HepG2 (cell line): ENCODE results near the gene SF3B2. TPM values are rescaled to one million over a fixed set of nuclear protein-coding genes. Genes with fewer than 3 reads are reported as not detected.

Experiments
- ATAC-seq: fragments of 200-7000 bp; cut with Tn5 transposase; 3 replicates; pipeline ENCODE4 v1.9.1; 2020; ENCODE audit warnings: mild to moderate bottlenecking, moderate library complexity
- BruUV-seq: library from RNA; stranded (reverse); fragments of 400-500 nt; replicated peaks from 2 replicates; lab custom pipeline; 2021; lab: Mats Ljungman, UMichigan
- CTCF ChIA-PET: fragments of 300-600 bp; formaldehyde crosslinking; extraction: SDS; loops from one replicate; lab custom pipeline; 2021; ENCODE audit warnings: low total read pairs, inconsistent platforms, low intra/inter-chr PET ratio; lab: Yijun Ruan, JAX
- POLR2A ChIA-PET: fragments of 350-600 bp; sonication (Branson Sonifier 250); formaldehyde crosslinking; loops from one replicate; lab custom pipeline; 2020; ENCODE audit warnings: antibody characterized with exemption, inconsistent platforms; lab: Yijun Ruan, JAX
- DNase-seq: peaks from one replicate; pipeline ENCODE4 v3.0.0-alpha.2; 2015; ENCODE audit warnings: low spot score
- FAIRE-seq: peaks from 3 replicates; lab custom pipeline; 2011; peaks lifted over from hg19 to GRCh38; lab: Jason Lieb, UNC
- H2AFZ ChIP-seq: one replicate; pipeline ENCODE4 v1.6.1; 2011; ENCODE audit warnings: low read length, inconsistent platforms
- H3K27ac ChIP-seq: fragments of 300-600 bp; 3 replicates; pipeline ENCODE4 v1.8.0; 2011; ENCODE audit warnings: mixed run types, mild to moderate bottlenecking, mixed read lengths, low read length, inconsistent platforms; ENCODE audit not compliant: insufficient read depth; ENCODE audit errors: extremely low read length
- H3K27me3 ChIP-seq, 2 experiments: fragments of 200-600 bp in 1 of 2; 2 replicates in 1 of 2; 3 replicates in 1 of 2; pipeline versions ENCODE4 v1.6.0 to v1.8.0; 2011; ENCODE audit warnings: low read length in 2 of 2, mild to moderate bottlenecking in 2 of 2, moderate library complexity in 2 of 2, inconsistent platforms in 1 of 2; ENCODE audit not compliant: insufficient read depth in 2 of 2, control insufficient read depth in 1 of 2
- H3K36me3 ChIP-seq, 2 experiments: fragments of 200-600 bp in 1 of 2; replicated peaks in 1 of 2; 2 replicates in 1 of 2; 3 replicates in 1 of 2; pipeline versions ENCODE4 v1.5.1 to v1.8.0; 2011; ENCODE audit warnings: low read length in 2 of 2, inconsistent platforms in 1 of 2; ENCODE audit not compliant: insufficient read depth in 2 of 2, control insufficient read depth in 1 of 2
- H3K4me1 ChIP-seq: 2 replicates; pipeline ENCODE4 v1.5.1; 2012; ENCODE audit warnings: low read length, inconsistent platforms; ENCODE audit not compliant: insufficient read depth
- H3K4me2 ChIP-seq: 2 replicates; pipeline ENCODE4 v1.6.0; 2011; ENCODE audit warnings: low read depth, low read length, inconsistent platforms
- H3K4me3 ChIP-seq, 3 experiments: fragments of 200-600 bp in 1 of 3; sonication (generic), shearing (Covaris generic) in 1 of 3; replicated peaks in 1 of 3; 2 replicates each; pipeline ENCODE4 v1.5.1; 2011 to 2016; ENCODE audit warnings: low read length in 3 of 3, inconsistent platforms in 2 of 3, low read depth in 2 of 3, mild to moderate bottlenecking in 2 of 3, control low read depth in 1 of 3, mixed read lengths in 1 of 3; ENCODE audit not compliant: insufficient read depth in 1 of 3
- H3K79me2 ChIP-seq: one replicate; pipeline ENCODE4 v1.6.1; 2011; ENCODE audit warnings: low read length, inconsistent platforms; ENCODE audit not compliant: insufficient read depth
- H3K9ac ChIP-seq: 2 replicates; pipeline ENCODE4 v1.6.0; 2011; ENCODE audit warnings: mild to moderate bottlenecking, low read depth, low read length, inconsistent platforms; ENCODE audit not compliant: insufficient read depth
- H3K9me3 ChIP-seq: 2 replicates; pipeline ENCODE4 v1.5.1; 2012; ENCODE audit warnings: mild to moderate bottlenecking, low read length
- H4K20me1 ChIP-seq: 2 replicates; pipeline ENCODE4 v1.6.0; 2011; ENCODE audit warnings: inconsistent platforms, mild to moderate bottlenecking, low read length, moderate library complexity; ENCODE audit not compliant: insufficient read depth
- KAT8 ChIP-seq: IDR thresholded peaks from 2 replicates; pipeline ENCODE4 v1.6.1; 2016; ENCODE audit warnings: missing genetic modification reagents, missing compliant biosample characterization
- PAXIP1 ChIP-seq: sonication (generic); formaldehyde crosslinking; conservative IDR thresholded peaks from 2 replicates; pipeline ENCODE4 v1.4.0; 2020; ENCODE audit warnings: mild to moderate bottlenecking, missing genetic modification reagents, moderate library complexity
- ZNF451 ChIP-seq: sonication (generic); formaldehyde crosslinking; IDR thresholded peaks from 2 replicates; pipeline ENCODE4 v1.5.0; 2020; ENCODE audit warnings: mild to moderate bottlenecking, missing genetic modification reagents
- ZNF777 ChIP-seq: sonication (generic); formaldehyde crosslinking; IDR thresholded peaks from 2 replicates; pipeline ENCODE4 v1.4.0; 2020; ENCODE audit warnings: missing genetic modification reagents
- WGBS: methylation state at CpG from one replicate; pipeline ENCODE4 v1.1.6; 2017; ENCODE audit warnings: low lambda C conversion rate; 5-methylcytosine and 5-hydroxymethylcytosine counted together
- in situ Hi-C: cut with HindIII; loops from 2 replicates; pipeline ENCODE4 v1.10.0; 2017; ENCODE audit warnings: low pct_unique_long_range_greater_than_20kb; ENCODE audit not compliant: extremely low pct_ligation_motif_present
- intact Hi-C: fragments of 100-400 bp; cut with micrococcal nuclease; formaldehyde crosslinking; loops from one replicate; pipeline ENCODE4 v1.10.0; 2022; ENCODE audit not compliant: unreplicated experiment
- polyA plus RNA-seq, 8 experiments: library from polyadenylated mRNA; depleted of rRNA in 3 of 8; stranded (reverse) in 7 of 8; unstranded in 1 of 8; fragments of >200 nt; fragmentation: Illumina TruSeq in 4 of 8; extraction: Trizol in 4 of 8; gene quantifications; 2 replicates each; pipeline versions ENCODE4 v1.2.1 to v1.2.3, GENCODE V29; 2011 to 2016; ENCODE audit warnings: low read depth in 4 of 8, missing spikeins in 1 of 8, mixed read lengths in 1 of 8; ENCODE audit not compliant: insufficient read depth in 1 of 8
- total RNA-seq, 5 experiments: library from RNA; depleted of rRNA; stranded (reverse); fragments of >200 nt; fragmentation: Illumina TruSeq; extraction: Trizol; gene quantifications; 2 replicates each; pipeline ENCODE4 v1.2.3, GENCODE V29; 2016; ENCODE audit warnings: low read depth in 1 of 5
- TF ChIP-seq, protein P1 (sequence below): fragments of 450-650 bp; IDR thresholded peaks from 2 replicates; pipeline ENCODE4 v1.6.1; 2016
- TF ChIP-seq, protein P2 (sequence below): sonication (generic); formaldehyde crosslinking; IDR thresholded peaks from 2 replicates; pipeline ENCODE4 v1.8.0; 2022; ENCODE audit warnings: mild to moderate bottlenecking, missing genetic modification reagents; ENCODE audit not compliant: insufficient replicate concordance
- TF ChIP-seq, protein P3 (sequence below): sonication (generic); formaldehyde crosslinking; IDR thresholded peaks from 2 replicates; pipeline ENCODE4 v1.5.1; 2020; ENCODE audit warnings: missing genetic modification reagents, mild to moderate bottlenecking, borderline replicate concordance
- TF ChIP-seq, protein P4 (sequence below): sonication (generic); formaldehyde crosslinking; IDR thresholded peaks from 2 replicates; pipeline ENCODE4 v1.5.0; 2020; ENCODE audit warnings: missing genetic modification reagents

The SF3B2 gene
- total and polyA plus RNA-seq, 2 of the 13 experiments (the other 11 are each of a cell fraction or from before 2014, with no cell fraction given) = 70.4 to 153 TPM

DNA sequence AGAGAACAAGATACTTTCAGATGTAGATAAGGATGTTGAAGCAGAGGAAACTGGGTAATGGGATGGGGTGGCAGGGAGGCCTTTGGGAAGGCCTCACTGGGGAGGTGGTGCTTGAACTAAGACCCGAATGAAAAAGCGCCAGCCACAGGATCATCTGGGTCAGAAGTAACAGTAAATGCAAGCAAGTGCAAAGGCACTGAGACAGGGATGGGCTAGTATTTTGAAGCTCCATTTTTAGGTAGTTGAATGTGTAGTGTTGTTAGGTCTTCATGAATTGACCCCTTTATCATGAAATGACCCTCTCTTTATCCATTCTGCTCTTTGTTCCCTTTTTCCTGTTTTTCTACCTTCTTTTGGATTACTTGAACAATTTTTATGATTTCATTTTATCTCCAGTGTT, 11.7 kb downstream of the SF3B2 start:
- Histone ChIP-seq H3K9ac (no peak overlapping the region), H3K79me2 (peaks cover 2% of the 10 kb centered on the region), H3K36me3 (peaks cover 36 to 89% of the 10 kb centered on the region in 2 experiments), H3K9me3 (no peaks in the 10 kb centered on the region), H3K4me3 (no peak overlapping the region), H2AFZ (no peak overlapping the region), H4K20me1 (no peaks in the 10 kb centered on the region), H3K27me3 (no peaks in the 10 kb centered on the region), H3K27ac (no peak overlapping the region), H3K4me2 (no peak overlapping the region), H3K4me1 (peaks cover 27% of the 10 kb centered on the region)
- FAIRE-seq (no peak), ATAC-seq (no peak), DNase-seq (no peak)
- ChIA-PET CTCF (no interaction called here), POLR2A (interaction anchor here (1.8 kb wide), 1 partner anchor 12 kb away, joined by 8 read pairs; the partner anchor contains the start of gene SF3B2)
- intact Hi-C loops (no loop called here), in situ Hi-C loops (no loop called here)
- no TSS peak for BruUV-seq
- WGBS = 89% methylated on average over 2 of the region's 2 CpGs
- TF ChIP-seq PAXIP1 (CRISPR knock-in tag) = no peak
- TF ChIP-seq, protein P1, sequence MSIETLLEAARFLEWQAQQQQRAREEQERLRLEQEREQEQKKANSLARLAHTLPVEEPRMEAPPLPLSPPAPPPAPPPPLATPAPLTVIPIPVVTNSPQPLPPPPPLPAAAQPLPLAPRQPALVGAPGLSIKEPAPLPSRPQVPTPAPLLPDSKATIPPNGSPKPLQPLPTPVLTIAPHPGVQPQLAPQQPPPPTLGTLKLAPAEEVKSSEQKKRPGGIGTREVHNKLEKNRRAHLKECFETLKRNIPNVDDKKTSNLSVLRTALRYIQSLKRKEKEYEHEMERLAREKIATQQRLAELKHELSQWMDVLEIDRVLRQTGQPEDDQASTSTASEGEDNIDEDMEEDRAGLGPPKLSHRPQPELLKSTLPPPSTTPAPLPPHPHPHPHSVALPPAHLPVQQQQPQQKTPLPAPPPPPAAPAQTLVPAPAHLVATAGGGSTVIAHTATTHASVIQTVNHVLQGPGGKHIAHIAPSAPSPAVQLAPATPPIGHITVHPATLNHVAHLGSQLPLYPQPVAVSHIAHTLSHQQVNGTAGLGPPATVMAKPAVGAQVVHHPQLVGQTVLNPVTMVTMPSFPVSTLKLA = no peak

GRCh38 chr11:66064571-66064970, 12.4 kb downstream of the SF3B2 start:
- Histone ChIP-seq H3K4me1 (peaks cover 34% of the 10 kb centered on the region), H3K4me3 (no peak overlapping the region), H2AFZ (no peak overlapping the region), H3K4me2 (no peak overlapping the region), H4K20me1 (no peaks in the 10 kb centered on the region), H3K9ac (no peak overlapping the region), H3K79me2 (peaks cover 2% of the 10 kb centered on the region), H3K9me3 (no peaks in the 10 kb centered on the region), H3K27ac (no peak overlapping the region), H3K36me3 (peaks cover 32 to 84% of the 10 kb centered on the region in 2 experiments), H3K27me3 (no peaks in the 10 kb centered on the region)
- ATAC-seq (no peak), DNase-seq (no peak), FAIRE-seq (no peak)
- intact Hi-C loops = no loop called here
- in situ Hi-C loops = no loop called here
- no TSS peak for BruUV-seq
- CTCF ChIA-PET = no interaction called here
- POLR2A ChIA-PET = no interaction called here
- 100% methylated on average over 1 of the region's 1 CpG for WGBS
- TF ChIP-seq, protein P2, sequence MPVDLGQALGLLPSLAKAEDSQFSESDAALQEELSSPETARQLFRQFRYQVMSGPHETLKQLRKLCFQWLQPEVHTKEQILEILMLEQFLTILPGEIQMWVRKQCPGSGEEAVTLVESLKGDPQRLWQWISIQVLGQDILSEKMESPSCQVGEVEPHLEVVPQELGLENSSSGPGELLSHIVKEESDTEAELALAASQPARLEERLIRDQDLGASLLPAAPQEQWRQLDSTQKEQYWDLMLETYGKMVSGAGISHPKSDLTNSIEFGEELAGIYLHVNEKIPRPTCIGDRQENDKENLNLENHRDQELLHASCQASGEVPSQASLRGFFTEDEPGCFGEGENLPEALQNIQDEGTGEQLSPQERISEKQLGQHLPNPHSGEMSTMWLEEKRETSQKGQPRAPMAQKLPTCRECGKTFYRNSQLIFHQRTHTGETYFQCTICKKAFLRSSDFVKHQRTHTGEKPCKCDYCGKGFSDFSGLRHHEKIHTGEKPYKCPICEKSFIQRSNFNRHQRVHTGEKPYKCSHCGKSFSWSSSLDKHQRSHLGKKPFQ (CRISPR knock-in tag) = no peak
- no peak for TF ChIP-seq ZNF777 (CRISPR knock-in tag)
- TF ChIP-seq, protein P3, sequence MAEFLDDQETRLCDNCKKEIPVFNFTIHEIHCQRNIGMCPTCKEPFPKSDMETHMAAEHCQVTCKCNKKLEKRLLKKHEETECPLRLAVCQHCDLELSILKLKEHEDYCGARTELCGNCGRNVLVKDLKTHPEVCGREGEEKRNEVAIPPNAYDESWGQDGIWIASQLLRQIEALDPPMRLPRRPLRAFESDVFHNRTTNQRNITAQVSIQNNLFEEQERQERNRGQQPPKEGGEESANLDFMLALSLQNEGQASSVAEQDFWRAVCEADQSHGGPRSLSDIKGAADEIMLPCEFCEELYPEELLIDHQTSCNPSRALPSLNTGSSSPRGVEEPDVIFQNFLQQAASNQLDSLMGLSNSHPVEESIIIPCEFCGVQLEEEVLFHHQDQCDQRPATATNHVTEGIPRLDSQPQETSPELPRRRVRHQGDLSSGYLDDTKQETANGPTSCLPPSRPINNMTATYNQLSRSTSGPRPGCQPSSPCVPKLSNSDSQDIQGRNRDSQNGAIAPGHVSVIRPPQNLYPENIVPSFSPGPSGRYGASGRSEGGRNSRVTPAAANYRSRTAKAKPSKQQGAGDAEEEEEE (CRISPR knock-in tag) = no peak
- TF ChIP-seq, protein P4, sequence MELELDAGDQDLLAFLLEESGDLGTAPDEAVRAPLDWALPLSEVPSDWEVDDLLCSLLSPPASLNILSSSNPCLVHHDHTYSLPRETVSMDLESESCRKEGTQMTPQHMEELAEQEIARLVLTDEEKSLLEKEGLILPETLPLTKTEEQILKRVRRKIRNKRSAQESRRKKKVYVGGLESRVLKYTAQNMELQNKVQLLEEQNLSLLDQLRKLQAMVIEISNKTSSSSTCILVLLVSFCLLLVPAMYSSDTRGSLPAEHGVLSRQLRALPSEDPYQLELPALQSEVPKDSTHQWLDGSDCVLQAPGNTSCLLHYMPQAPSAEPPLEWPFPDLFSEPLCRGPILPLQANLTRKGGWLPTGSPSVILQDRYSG (CRISPR knock-in tag) = no peak
- TF ChIP-seq ZNF451 = no peak
- TF ChIP-seq KAT8 = no peak
